A549 (cell line): ENCODE data around the gene IGSF9. TPM values are rescaled to one million over a fixed set of nuclear protein-coding genes. Genes with fewer than 3 reads are reported as not detected.

Experiments
- polyA plus RNA-seq, 4 experiments: library from polyadenylated mRNA; depleted of rRNA in 3 of 4; stranded (reverse); fragments of >200 nt; fragmentation: RNase III in 1 of 4; extraction: RNeasy Plus Mini Kit Qiagen cat#74134 plus additional on column Dnase treatment in 1 of 4; gene quantifications; 2 replicates in 3 of 4; 3 replicates in 1 of 4; pipeline ENCODE4 v1.2.3, GENCODE V29; 2011 to 2017
- small RNA-seq, 6 experiments: library from RNA; depleted of rRNA; stranded (forward); fragments of <200 nt; gene quantifications; one replicate each; pipeline ENCODE3, GENCODE V24; 2012

IGSF9 gene
- polyA plus RNA-seq, 2 of the 4 experiments (the other 2 are of a cell fraction), result 0.06 to 0.54 TPM

Small RNA genes within 50 kb of the gene (small RNA-seq; reads per million reads assigned to genes)
- gene MIR4259, result 0 reads per million in 6 experiments

Other genes with a start within 250 kb of the IGSF9 start
- gene CRP, start 231.0 kb downstream of the IGSF9 start, polyA plus RNA-seq (2011; rRNA removed), result not detected in 2 replicates
- gene CRP, start 231.0 kb downstream of the IGSF9 start, polyA plus RNA-seq (2017; fragmentation: RNase III; extraction: RNeasy Plus Mini Kit Qiagen cat#74134 plus additional on column Dnase treatment), result not detected in 3 replicates
- gene DUSP23, start 164.7 kb downstream of the IGSF9 start, polyA plus RNA-seq (2011; rRNA removed), result 32.3 and 35.2 TPM in 2 replicates
- 56.7 to 60.1 TPM (median 57.0 TPM) in 3 replicates for gene DUSP23, start 164.7 kb downstream of the IGSF9 start, polyA plus RNA-seq (2017; fragmentation: RNase III; extraction: RNeasy Plus Mini Kit Qiagen cat#74134 plus additional on column Dnase treatment)
- gene FCRL6, start 143.3 kb downstream of the IGSF9 start, polyA plus RNA-seq (2011; rRNA removed), result not detected in 2 replicates
- gene FCRL6, start 143.3 kb downstream of the IGSF9 start, polyA plus RNA-seq (2017; fragmentation: RNase III; extraction: RNeasy Plus Mini Kit Qiagen cat#74134 plus additional on column Dnase treatment), result not detected in 3 replicates
- not detected in 2 replicates for gene SLAMF8, start 118.7 kb downstream of the IGSF9 start, polyA plus RNA-seq (2011; rRNA removed)
- gene SLAMF8, start 118.7 kb downstream of the IGSF9 start, polyA plus RNA-seq (2017; fragmentation: RNase III; extraction: RNeasy Plus Mini Kit Qiagen cat#74134 plus additional on column Dnase treatment), result 0.07 TPM in 1 of 3 replicates, not detected in the others
- 0.04 TPM in 1 of 2 replicates, not detected in the other for gene VSIG8, start 83.0 kb downstream of the IGSF9 start, polyA plus RNA-seq (2011; rRNA removed)
- gene VSIG8, start 83.0 kb downstream of the IGSF9 start, polyA plus RNA-seq (2017; fragmentation: RNase III; extraction: RNeasy Plus Mini Kit Qiagen cat#74134 plus additional on column Dnase treatment), result 0.05 to 0.09 TPM in 2 of 3 replicates, not detected in the other
- 0.50 and 0.67 TPM in 2 replicates for gene CFAP45, start 45.4 kb downstream of the IGSF9 start, polyA plus RNA-seq (2011; rRNA removed)
- gene CFAP45, start 45.4 kb downstream of the IGSF9 start, polyA plus RNA-seq (2017; fragmentation: RNase III; extraction: RNeasy Plus Mini Kit Qiagen cat#74134 plus additional on column Dnase treatment), result 0.76 to 0.89 TPM (median 0.87 TPM) in 3 replicates
- 533 and 536 TPM in 2 replicates for gene TAGLN2, start 20.1 kb downstream of the IGSF9 start, polyA plus RNA-seq (2011; rRNA removed)
- gene TAGLN2, start 20.1 kb downstream of the IGSF9 start, polyA plus RNA-seq (2017; fragmentation: RNase III; extraction: RNeasy Plus Mini Kit Qiagen cat#74134 plus additional on column Dnase treatment), result 781 to 811 TPM (median 806 TPM) in 3 replicates
- gene SLAMF9, start 8.6 kb upstream of the IGSF9 start, polyA plus RNA-seq (2011; rRNA removed), result 0.21 and 0.25 TPM in 2 replicates
- 0.16 to 0.28 TPM (median 0.22 TPM) in 3 replicates for gene SLAMF9, start 8.6 kb upstream of the IGSF9 start, polyA plus RNA-seq (2017; fragmentation: RNase III; extraction: RNeasy Plus Mini Kit Qiagen cat#74134 plus additional on column Dnase treatment)
- gene PIGM, start 86.4 kb upstream of the IGSF9 start, polyA plus RNA-seq (2011; rRNA removed), result 6.3 and 7.2 TPM in 2 replicates
- 4.8 to 5.3 TPM (median 5.0 TPM) in 3 replicates for gene PIGM, start 86.4 kb upstream of the IGSF9 start, polyA plus RNA-seq (2017; fragmentation: RNase III; extraction: RNeasy Plus Mini Kit Qiagen cat#74134 plus additional on column Dnase treatment)
- gene KCNJ10, start 124.5 kb upstream of the IGSF9 start, polyA plus RNA-seq (2011; rRNA removed), result not detected in 2 replicates
- 0.05 to 0.09 TPM (median 0.05 TPM) in 3 replicates for gene KCNJ10, start 124.5 kb upstream of the IGSF9 start, polyA plus RNA-seq (2017; fragmentation: RNase III; extraction: RNeasy Plus Mini Kit Qiagen cat#74134 plus additional on column Dnase treatment)
- not detected in 2 replicates for gene KCNJ9, start 135.9 kb upstream of the IGSF9 start, polyA plus RNA-seq (2011; rRNA removed)
- gene KCNJ9, start 135.9 kb upstream of the IGSF9 start, polyA plus RNA-seq (2017; fragmentation: RNase III; extraction: RNeasy Plus Mini Kit Qiagen cat#74134 plus additional on column Dnase treatment), result not detected in 3 replicates
- 7.3 and 8.3 TPM in 2 replicates for gene IGSF8, start 153.0 kb upstream of the IGSF9 start, polyA plus RNA-seq (2011; rRNA removed)
- 6.3 to 8.5 TPM (median 7.8 TPM) in 3 replicates for gene IGSF8, start 153.0 kb upstream of the IGSF9 start, polyA plus RNA-seq (2017; fragmentation: RNase III; extraction: RNeasy Plus Mini Kit Qiagen cat#74134 plus additional on column Dnase treatment)
- gene ATP1A2, start 170.1 kb upstream of the IGSF9 start, polyA plus RNA-seq (2011; rRNA removed), result 0.07 and 0.09 TPM in 2 replicates
- 0.10 to 0.13 TPM in 2 of 3 replicates, not detected in the other for gene ATP1A2, start 170.1 kb upstream of the IGSF9 start, polyA plus RNA-seq (2017; fragmentation: RNase III; extraction: RNeasy Plus Mini Kit Qiagen cat#74134 plus additional on column Dnase treatment)
- gene ATP1A4, start 206.0 kb upstream of the IGSF9 start, polyA plus RNA-seq (2011; rRNA removed), result not detected in 2 replicates
- gene ATP1A4, start 206.0 kb upstream of the IGSF9 start, polyA plus RNA-seq (2017; fragmentation: RNase III; extraction: RNeasy Plus Mini Kit Qiagen cat#74134 plus additional on column Dnase treatment), result not detected in 3 replicates
- gene CASQ1, start 245.0 kb upstream of the IGSF9 start, polyA plus RNA-seq (2011; rRNA removed), result 0.04 and 0.08 TPM in 2 replicates
- gene CASQ1, start 245.0 kb upstream of the IGSF9 start, polyA plus RNA-seq (2017; fragmentation: RNase III; extraction: RNeasy Plus Mini Kit Qiagen cat#74134 plus additional on column Dnase treatment), result 0.04 TPM in 1 of 3 replicates, not detected in the others